ENCODE data around the gene TNRC6A.

The TNRC6A gene

GRCh38 chr16:24754543-24754942 is 25.1 kb downstream of the TNRC6A start:
- H3K4me3 ChIP-seq (ENCODE audit: low read depth, low read length), result no peak overlapping the region
- no peak for TF ChIP-seq CTCF (IDR thresholded peaks at IDR 0.05; ENCODE audit: borderline replicate concordance, insufficient read depth, low read depth, low read length)

GRCh38 chr16:24755201-24755874 is 25.9 kb downstream of the TNRC6A start:
- TF ChIP-seq CTCF (IDR thresholded peaks at IDR 0.05; ENCODE audit: borderline replicate concordance, insufficient read depth, low read depth, low read length), result no peak
- H3K4me3 ChIP-seq (ENCODE audit: low read depth, low read length), result no peak overlapping the region

- no peak for TF ChIP-seq CTCF (IDR thresholded peaks at IDR 0.05; ENCODE audit: borderline replicate concordance, insufficient read depth, low read depth, low read length)
- H3K4me3 ChIP-seq (ENCODE audit: low read depth, low read length), result no peak overlapping the region
Measured at GRCh38 chr16:24758373-24758772, 28.9 kb downstream of the TNRC6A start.

GRCh38 chr16:24759006-24759405 is 29.6 kb downstream of the TNRC6A start:
- no peak overlapping the region for H3K4me3 ChIP-seq (ENCODE audit: low read depth, low read length)
- TF ChIP-seq CTCF (IDR thresholded peaks at IDR 0.05; ENCODE audit: borderline replicate concordance, insufficient read depth, low read depth, low read length), result no peak

- TF ChIP-seq CTCF (IDR thresholded peaks at IDR 0.05; ENCODE audit: borderline replicate concordance, insufficient read depth, low read depth, low read length), result no peak
- H3K4me3 ChIP-seq (ENCODE audit: low read depth, low read length), result no peak overlapping the region
Measured at GRCh38 chr16:24761526-24761925, 32.1 kb downstream of the TNRC6A start.

GRCh38 chr16:24764916-24765315 is 35.5 kb downstream of the TNRC6A start:
- TF ChIP-seq CTCF (IDR thresholded peaks at IDR 0.05; ENCODE audit: borderline replicate concordance, insufficient read depth, low read depth, low read length), result no peak
- H3K4me3 ChIP-seq (ENCODE audit: low read depth, low read length), result no peak overlapping the region

- no peak for TF ChIP-seq CTCF (IDR thresholded peaks at IDR 0.05; ENCODE audit: borderline replicate concordance, insufficient read depth, low read depth, low read length)
- H3K4me3 ChIP-seq (ENCODE audit: low read depth, low read length), result no peak overlapping the region
Measured at GRCh38 chr16:24766057-24766456, 36.6 kb downstream of the TNRC6A start.
